Activated CD8-positive, alpha-beta memory T cell treated with anti-CD3 and anti-CD28 coated beads for 1 hour (primary cell): ENCODE data around the gene MARCKSL1.
A peak's percentile ranks its signal among the peaks of the same experiment; 100 is the strongest.

Source experiments
- DNase-seq, 2 donors: peaks; one replicate each; pipeline ENCODE4 v3.0.0-alpha.2; 2020; ENCODE audit warnings: low read depth in 1 of 2; ENCODE audit errors: extremely low read depth in 1 of 2

MARCKSL1 gene

GRCh38 chr1:32353431-32353830, 17.4 kb upstream of the MARCKSL1 start:
- no peak for DNase-seq

- DNase-seq = no peak
These were observed 16.9 kb upstream of the MARCKSL1 start for GRCh38 chr1:32352831-32353383.

DNA sequence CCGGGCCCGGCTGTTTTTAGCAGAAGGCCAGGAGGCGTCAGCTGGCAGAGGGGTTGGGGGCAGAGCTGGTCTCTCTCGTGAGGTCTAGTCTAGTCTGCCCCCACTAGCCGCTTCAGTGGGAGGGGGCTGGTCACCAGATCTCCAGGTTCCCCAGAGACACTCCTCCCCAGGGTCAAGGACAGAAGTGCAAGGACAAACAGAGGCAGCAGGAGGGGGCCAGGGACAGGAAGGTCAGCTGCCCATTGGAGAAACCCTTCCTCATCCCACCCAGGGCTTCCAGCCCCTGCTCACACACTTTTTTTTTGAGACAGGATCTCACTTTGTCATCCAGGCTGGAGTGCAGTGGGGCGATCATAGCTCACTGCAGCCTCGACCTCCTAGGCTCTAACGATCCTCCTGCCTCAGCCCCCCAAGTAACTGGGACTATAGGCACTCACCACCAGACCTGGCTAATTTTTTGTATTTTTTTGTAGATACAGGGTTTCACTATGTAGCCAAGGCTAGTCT, 16.3 kb upstream of the MARCKSL1 start:
- DNase-seq = no peak

DNA sequence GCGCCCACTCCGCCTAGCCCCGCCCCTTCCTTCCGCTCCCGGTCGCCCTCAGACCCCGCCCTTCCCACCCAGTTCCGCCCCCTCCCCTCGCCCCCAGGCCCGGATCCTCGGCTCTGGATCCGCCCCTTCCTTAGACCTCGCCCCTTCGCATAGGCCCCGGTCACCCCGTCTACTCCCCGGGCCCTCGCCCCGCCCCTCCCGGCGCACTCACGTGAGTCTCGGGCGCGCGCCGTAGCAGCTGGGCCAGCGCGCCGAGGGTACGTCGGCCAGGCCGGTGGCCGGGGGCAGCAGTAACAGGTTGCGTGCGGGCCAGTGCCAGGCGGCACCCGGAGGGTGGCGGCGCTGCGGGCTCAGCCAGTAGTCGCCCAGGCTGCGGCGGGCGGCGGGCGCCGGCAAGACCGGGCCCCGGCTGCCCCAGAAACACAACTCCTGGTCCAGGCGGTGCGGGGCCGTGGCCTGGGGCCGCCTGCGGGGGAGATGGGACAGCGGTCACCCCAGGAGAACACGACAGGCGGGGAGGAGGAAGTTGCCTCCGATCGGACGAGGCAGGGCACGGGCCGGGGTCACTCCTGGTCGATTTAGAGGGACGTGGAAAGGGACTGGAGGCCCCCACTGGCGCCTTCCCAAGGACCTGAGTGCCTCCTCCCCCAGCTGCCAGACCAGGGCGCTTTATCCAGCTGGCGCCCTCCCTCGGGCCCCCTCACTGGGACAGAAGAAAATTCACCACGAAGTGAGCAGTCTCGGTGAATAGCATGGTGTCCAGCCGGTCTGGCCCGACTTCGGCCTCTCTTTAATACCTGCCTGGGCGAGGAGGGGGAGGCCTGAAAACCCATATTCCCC, 15.6 kb upstream of the MARCKSL1 start:
- peak; percentile 72 to 85 for DNase-seq

DNA sequence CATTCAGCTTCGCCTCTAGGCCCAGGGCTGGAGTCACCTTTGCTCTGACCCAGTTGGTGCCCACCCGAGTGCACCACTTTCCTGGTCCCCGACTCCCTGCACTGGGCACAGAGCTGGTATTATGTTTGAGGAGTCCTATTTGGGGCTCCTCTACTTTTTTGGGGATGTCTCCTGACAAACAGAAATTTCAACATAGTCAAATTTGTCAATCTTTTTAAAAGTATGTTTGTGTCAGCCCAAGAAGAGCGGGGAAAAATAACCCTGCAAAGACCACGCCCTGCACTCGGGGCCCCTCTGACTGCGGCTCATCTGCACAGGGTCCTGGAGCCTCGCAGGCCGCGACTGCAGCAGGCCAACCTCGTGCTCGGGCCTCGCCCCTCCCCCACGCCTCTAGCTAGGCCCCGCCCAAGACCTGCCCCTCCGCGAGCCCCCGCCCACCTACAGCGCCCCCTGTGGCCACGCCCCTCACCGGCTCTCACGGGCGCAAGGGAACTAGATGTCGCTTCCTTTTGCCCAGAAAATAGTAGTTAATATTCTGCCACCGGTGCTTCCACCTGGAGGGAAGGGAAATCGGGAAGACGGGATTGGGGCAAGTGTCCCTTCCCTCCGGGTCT, 14.9 kb upstream of the MARCKSL1 start:
- peak; percentile 45 to 67 for DNase-seq

DNA sequence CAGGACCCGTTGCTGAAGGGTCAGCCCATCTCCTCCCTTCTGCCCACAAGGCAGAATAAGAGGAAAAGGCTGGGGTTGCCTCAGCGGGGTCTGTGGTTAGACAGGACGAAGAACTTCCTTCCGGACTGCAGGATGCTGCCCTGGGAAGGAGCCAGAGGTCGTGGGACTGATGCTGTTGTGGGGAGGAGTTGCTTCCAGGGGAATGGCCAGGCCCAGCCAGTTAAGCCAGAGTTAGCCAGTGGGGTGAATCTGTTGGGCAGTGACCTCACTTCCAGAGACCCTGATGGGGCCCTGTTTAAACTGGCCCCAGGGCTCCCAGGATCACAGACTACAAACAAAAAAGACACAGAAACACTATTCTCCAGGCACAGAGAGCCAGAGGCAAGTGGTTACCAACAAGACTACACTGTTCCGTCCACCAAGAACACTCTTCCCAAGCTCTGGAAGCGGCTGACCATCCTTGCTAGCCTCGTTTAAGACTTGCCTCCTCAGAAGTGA, 13.2 kb upstream of the MARCKSL1 start:
- no peak for DNase-seq

DNA sequence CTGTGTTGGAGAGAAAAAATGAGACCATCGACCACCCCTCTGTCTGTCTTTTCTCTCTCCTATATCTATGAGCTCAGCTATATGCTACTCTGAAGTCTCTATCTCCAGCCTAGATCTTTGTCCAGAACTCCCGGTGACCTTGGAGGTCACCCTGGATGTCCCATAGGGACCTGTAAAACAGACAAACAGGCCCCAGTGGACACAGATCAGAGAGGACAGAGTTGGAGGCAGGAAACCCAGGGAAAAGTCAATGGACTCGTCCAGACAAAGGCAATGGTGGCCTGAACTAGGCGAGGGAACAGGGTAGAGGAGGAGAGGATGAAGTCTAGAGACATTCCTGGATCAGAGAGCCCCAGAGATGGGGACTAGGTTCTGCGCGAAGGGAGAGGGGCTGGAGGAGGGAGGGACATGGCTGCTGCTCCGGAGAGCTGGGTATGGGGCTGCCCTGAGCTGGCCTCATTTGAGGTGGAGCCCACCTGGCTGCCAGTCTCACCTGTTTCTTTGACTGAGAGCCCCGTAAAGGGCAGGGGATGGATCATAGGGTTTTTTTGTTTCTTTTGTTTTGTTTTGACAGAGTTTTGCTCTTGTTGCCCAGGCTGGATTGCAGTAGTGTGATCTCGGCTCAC, 10.6 kb upstream of the MARCKSL1 start:
- DNase-seq = no peak

DNA sequence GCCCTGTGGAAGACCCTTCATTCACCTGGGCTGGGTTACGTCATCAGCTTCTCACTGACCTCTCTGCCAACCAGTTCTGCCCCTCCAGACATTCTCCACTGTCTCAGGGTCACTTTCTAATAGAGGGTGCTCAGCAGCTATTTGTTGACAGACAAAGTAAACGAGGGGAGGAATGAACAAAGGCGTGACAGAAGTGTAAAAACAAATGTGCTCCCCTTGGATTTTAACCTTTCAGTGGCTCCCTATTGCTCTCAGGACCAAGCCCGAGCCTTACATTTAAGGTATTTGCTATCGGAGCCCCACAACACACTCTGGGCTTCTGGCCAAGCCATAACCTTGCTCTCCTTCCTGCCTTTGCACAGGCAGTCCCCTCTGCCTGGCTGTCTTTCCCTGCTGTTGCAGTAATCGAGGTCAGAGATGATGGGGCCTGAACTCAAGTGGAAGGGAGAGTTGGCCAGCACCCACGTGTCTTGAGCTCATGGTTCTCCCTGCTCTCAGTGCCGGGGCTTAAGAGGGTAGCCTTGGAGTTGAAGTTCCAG, 9.3 kb upstream of the MARCKSL1 start:
- DNase-seq = no peak

DNA sequence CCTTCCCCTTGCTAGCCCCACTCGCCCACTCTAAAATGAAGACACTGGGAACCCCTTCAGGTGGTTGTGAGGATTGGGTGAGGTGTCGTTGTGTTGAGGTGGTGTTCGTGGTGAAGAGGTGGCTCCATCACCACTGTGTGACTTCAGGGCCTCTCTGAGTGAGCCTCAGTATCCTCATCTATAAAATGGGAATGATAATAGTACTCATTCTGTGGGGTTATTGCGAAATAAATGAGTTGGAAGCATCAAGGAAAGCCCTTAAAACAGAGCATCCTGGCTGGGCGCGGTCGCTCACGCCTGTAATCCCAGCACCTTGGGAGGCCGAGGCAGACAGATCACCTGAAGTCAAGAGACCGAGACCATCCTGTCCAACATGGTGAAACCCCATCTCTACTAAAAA, 6.7 kb upstream of the MARCKSL1 start:
- DNase-seq = no peak

DNA sequence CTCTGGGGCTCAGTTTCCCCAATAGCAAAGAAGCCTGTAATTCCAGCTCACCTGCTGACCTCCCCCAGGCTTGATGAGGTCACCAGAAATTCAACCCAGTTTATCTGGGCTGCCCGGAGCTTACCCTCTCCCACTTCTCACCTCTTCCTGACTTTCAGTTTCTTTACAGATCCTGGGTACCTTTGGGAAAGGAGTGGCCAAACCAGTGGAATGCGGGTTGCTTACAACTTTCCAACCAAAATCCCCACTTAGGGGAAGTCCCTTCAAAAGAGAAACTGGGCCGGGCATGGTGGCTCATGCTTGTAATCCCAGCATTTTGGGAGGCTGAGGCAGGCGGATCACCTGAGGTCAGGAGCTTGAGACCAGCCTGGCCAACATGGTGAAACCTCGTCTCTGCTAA, 5.9 kb upstream of the MARCKSL1 start:
- no peak for DNase-seq

DNA sequence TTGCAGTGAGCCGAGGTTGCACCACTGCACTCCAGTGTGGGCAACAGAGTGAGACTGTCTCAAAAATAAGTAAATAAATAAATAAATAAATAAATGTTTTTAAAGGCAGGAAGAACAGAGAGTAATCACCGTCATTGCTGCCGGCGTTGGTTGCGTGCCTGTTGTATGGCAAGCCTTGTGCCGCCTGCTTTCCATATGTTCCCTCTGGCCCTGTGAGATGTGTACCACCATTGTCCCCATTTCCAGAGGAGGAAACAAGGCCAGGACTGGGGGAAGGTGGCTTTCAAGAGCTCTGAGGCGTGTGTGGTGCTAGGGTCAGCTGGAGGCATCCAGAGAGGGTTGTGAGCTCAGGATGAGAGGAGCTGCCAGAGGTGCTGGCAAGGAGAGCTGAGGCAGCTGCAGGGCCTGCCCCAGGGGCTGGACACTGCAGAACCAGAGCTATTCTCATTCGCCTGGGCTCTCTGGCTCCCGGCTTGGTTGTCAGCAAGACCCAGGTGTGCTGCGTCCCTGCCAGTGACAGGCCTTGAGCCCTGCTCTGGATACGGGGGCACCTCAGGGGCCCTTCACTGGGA, 5.2 kb upstream of the MARCKSL1 start:
- DNase-seq = no peak

GRCh38 chr1:32339363-32339978, 3.4 kb upstream of the MARCKSL1 start:
- no peak for DNase-seq

DNA sequence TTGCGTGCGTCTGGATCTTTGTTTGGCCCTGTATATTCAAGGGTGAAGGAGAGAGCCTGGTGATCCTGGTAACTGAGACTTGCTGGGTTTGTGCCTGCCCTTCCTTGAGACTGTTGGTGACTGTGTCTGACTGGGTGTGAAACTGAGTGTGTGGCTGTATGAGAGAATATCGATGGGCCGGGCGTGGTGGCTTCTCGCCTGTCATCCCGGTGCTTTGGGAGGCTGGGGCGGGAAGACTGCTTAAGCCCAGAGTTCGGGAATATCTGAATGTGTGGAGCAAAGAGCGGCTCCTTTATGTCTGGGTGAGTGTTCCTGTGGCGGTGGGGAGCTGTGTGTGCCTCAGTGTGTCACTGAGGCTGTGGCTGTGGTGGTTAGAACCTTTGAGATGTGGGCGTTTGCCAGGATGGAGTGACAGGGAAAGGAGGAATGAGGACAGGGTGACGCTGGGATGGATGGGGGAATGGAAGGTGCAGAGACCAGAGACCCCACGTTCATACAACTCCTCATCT, 2.7 kb upstream of the MARCKSL1 start:
- no peak for DNase-seq

- no peak for DNase-seq
These were observed 2.0 kb upstream of the MARCKSL1 start for GRCh38 chr1:32337855-32338636.

GRCh38 chr1:32336963-32337675, 1.1 kb upstream of the MARCKSL1 start:
- DNase-seq = no peak

DNA sequence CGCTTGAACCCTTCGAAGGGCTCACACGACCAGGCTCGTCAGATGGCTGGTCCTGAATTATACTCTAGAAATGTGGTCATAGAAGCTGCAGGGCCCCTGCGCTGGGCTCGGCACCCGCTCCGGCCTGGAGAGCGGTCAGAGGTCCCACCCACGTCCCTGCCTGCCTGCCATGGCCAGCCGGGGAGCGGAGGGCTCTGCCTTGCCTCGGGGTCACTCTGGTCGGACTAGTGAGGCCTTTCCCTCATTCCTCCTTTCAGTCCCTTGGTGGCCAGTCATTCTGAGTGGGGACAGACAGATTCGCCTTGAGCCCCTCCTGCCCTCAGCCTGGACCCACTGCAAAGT, 529 bp upstream of the MARCKSL1 start:
- no peak for DNase-seq

- DNase-seq = no peak
These were observed 571 bp downstream of the MARCKSL1 start for GRCh38 chr1:32335535-32335789.

- peak; percentile 20 to 60 for DNase-seq
These were observed 1.0 kb downstream of the MARCKSL1 start for GRCh38 chr1:32334864-32335534.
